GM12892 (cell line): ENCODE data around the gene TPCN1.

Experiments used
- DNase-seq: peaks from one replicate; pipeline ENCODE4 v3.0.0; 2011; ENCODE audit not compliant: insufficient read length
- FAIRE-seq: peaks from 2 replicates; lab custom pipeline; 2011; peaks lifted over from hg19 to GRCh38; lab: Jason Lieb, UNC
- POLR2A ChIP-seq: IDR thresholded peaks from 2 replicates; pipeline ENCODE4 v1.6.1; 2011; ENCODE audit warnings: low read depth, low read length, control low read depth
- POLR2AphosphoS5 ChIP-seq: IDR thresholded peaks from 2 replicates; pipeline ENCODE4 v1.6.1; 2011; ENCODE audit warnings: low read depth, low read length, control low read depth
- TAF1 ChIP-seq: IDR thresholded peaks from 2 replicates; pipeline ENCODE4 v1.6.1; 2011; ENCODE audit warnings: low read depth, mild to moderate bottlenecking, control low read depth, low read length, borderline replicate concordance

The TPCN1 gene

DNA sequence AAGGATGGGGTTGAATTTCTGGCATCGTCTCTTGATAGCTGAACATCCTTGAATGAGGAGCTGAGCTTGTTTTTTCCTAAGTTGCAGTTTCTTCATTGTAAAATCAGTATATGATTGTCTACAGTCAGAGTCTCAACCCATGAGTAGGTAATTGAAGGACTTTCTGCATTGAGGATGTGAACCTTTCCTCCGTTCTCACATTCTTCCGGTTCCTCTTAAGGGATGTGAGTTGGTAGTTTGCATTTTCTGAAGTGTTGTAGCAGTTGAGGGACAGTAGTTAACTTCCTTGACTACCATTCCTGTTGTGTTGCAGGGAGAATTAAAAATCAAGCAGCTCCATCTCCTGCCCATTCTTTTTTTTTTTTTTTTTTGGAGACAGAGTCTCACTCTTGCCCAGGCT, 19.1 kb downstream of the TPCN1 start:
- no peak for DNase-seq
- FAIRE-seq, result no peak
- TF ChIP-seq TAF1, result no peak
- no peak for TF ChIP-seq POLR2AphosphoS5
- TF ChIP-seq POLR2A, result no peak

DNA sequence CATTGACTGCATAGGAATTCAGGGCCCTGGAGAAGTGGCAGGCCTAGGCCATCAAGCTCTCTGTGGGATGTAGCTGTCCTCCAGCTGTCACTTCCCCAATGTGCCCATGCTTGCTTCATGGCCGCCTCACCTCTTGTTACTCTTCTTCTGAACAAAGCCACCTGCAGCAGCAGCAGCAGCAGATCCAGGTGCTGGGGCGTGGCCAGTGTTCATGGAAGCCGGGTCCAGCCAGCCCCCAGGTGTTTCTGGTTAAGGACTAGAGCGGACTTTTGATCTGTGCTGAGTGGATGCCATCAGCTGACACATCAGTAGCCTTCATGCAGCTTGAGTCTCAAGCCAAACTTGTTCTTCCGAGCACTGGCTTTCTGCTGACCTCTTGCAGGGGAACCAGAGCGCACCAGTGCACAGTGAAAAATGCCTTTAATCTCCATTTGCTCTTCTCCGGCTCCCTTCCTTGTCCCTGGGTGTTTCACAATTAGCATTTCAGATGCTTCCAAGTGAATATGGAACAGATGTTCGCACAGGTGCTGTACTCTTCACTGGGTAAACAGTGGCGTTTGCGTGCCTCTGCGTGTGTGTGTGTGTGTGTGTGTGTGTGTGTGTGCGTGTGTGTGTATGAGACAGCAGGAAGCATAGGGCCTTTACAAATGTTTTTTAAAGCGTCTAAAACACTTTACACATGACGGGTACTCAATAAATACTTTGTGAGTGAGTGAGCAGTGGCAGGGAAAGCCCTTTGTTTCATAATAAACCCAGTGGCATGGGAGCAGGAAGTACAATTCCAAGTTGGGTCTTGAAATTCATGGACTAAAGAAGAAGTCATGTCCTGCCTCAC, 20.1 kb downstream of the TPCN1 start:
- no peak for DNase-seq
- TF ChIP-seq POLR2A (no peak), TAF1 (no peak), POLR2AphosphoS5 (no peak)
- FAIRE-seq, result no peak

DNA sequence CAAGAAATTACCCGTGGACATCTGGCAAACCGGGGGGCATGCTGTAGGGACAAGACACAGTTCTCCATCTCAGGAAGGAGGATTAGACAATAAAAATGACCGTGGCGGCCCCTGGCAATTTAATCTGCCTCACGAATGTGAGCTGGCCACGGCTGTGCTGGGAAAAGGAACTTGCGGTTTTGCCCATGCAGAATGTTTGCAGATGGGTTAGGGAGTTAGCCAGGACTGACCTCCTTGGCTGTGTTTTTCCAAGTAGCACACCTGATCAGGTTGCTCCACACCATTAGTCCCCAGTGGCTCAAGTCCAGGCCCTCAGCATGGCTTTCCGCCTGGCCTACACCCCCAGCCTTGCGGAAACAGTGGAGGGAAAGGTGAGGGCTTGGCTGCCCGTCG, 20.8 kb downstream of the TPCN1 start:
- DNase-seq, result no peak
- no peak for TF ChIP-seq TAF1
- no peak for TF ChIP-seq POLR2AphosphoS5
- no peak for TF ChIP-seq POLR2A
- FAIRE-seq, result no peak

DNA sequence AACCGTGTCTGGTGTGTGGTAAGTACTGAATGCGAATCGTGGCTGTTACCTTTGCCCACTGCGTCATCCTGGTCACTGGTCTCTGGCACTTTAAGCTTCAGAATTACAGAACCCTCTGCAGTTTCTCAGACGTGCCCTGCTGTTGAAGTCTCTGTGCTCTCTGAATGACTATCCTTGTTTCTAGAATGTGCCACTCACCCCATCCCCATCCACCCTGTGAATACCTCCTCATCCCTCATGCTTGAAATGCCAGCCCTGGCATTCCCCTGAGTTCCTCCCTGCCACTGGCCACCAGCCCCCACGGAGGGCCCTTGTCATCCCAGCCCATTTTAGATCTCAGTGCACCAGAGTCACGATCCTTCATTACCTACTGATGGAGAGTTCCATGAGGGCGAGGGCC, 21.3 kb downstream of the TPCN1 start:
- no peak for FAIRE-seq
- no peak for DNase-seq
- TF ChIP-seq POLR2A, result no peak
- no peak for TF ChIP-seq TAF1
- no peak for TF ChIP-seq POLR2AphosphoS5

DNA sequence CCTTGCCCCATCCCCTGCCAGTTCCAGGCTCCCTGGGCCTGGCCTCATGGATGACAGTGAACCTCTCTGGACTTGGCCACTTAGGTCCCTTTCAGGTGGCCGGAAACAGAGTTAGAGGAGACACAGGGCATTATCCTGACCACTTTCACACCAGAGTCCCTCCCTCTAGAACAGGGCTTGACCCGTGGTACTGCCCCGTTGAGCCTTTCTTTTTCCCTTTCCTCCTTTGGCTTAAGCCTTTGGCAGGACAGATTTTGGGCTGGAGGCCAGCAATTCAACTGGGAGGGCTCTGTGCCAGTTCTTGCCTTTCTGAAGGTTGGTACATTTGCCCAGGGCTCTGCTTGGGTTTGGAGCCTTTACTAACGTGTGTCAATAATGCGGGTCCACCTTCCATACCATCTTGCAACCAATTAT, 22.8 kb downstream of the TPCN1 start:
- DNase-seq, result no peak
- FAIRE-seq, result no peak
- no peak for TF ChIP-seq TAF1
- no peak for TF ChIP-seq POLR2AphosphoS5
- no peak for TF ChIP-seq POLR2A

DNA sequence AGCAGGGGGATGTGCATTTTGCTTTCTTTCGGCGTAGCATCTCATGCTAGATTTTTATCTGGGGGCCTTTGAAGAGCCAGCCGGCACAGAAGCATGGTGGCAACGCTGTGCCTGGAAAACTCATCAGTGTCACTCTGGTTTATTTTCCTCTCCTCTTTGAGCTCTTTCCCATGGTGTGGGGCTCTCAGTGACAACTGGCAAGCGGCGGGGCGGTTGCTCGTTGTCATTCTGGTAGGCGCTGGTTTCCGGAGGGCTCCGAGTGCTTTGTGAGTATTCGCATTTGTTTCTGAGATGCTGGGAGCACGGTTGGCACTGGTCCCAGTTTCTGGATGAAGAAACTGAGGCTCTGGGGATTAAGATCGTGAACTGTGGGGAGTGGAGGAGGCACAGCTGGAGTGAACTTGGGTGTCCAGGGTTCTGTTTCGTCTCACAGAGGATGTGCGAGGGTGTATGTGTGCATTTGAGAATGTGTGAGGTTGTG, 23.3 kb downstream of the TPCN1 start:
- TF ChIP-seq TAF1 (no peak), POLR2A (no peak), POLR2AphosphoS5 (no peak)
- no peak for FAIRE-seq
- DNase-seq, result no peak

DNA sequence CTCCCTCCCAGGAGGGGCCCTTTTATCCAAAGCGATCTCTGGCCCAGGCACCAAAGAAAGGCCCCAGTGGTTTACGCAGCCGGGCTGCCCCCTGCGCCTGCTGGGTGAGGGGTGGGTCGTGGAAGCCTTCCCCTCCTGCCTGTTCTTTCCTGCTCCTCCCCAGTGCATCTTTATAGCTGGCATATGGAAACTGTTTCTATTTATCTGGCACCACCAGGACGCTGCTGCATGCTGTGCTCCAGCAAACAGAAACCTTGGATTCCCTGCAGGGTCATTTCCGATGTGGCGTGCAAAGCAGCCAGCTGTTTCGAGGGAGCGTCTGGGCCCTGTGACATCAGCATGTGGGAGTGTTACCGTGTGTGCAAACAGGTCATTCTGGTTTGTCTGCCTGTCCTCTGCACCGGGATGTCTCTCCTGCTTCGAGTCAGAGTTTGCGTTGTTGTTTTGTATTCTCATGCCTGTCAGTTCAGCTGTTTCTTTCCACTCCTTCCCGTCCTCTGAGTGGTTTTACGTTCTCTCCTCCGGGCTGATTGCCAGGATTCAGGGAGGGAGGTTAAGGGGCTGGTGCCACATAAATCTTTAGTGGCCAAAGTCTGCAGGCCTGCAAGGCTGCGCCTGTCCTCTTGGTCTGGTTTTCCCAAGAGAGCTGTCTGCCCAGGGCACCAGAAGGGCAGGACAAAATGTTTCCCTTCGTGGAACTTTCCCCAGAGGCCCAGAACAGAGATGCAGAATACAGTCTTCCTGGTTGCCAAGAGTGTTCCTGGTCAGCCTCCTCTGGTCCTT, 24.6 kb downstream of the TPCN1 start:
- DNase-seq (no peak), FAIRE-seq (no peak)
- TF ChIP-seq POLR2AphosphoS5 (no peak), POLR2A (no peak), TAF1 (no peak)

DNA sequence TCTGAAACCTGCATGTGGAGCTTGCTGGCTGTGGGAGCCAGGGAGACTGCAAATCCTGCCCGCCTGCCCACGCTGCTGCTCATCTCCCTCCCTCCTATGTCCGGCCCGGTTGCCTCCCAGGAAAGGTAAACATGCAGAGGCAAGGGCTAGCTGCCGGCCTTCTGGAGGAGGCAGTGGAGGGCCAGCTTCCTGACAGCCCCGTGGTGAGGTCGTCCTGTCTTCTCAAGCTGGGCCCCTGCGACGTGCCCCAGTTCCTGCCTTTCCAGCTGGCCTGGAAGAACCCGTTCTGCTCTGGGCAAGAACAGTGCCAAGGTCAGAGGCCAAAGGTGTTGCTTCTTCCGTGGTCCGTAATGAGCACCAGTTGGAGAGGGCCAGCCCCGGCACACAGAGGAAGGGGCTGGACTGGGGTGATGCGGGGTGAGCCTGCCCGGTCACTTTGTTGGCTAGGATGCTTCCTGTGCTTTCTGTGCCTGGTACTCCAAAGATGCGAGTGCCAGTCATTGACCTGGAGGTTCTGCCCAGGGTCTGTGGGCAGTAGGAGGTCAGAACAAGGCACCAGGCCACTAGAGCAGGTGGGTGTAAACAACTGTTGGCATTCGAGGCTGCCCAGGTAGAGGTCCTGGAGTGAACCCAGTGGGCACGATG, 25.3 kb downstream of the TPCN1 start:
- FAIRE-seq (no peak), DNase-seq (no peak)
- TF ChIP-seq TAF1 (no peak), POLR2AphosphoS5 (no peak), POLR2A (no peak)

DNA sequence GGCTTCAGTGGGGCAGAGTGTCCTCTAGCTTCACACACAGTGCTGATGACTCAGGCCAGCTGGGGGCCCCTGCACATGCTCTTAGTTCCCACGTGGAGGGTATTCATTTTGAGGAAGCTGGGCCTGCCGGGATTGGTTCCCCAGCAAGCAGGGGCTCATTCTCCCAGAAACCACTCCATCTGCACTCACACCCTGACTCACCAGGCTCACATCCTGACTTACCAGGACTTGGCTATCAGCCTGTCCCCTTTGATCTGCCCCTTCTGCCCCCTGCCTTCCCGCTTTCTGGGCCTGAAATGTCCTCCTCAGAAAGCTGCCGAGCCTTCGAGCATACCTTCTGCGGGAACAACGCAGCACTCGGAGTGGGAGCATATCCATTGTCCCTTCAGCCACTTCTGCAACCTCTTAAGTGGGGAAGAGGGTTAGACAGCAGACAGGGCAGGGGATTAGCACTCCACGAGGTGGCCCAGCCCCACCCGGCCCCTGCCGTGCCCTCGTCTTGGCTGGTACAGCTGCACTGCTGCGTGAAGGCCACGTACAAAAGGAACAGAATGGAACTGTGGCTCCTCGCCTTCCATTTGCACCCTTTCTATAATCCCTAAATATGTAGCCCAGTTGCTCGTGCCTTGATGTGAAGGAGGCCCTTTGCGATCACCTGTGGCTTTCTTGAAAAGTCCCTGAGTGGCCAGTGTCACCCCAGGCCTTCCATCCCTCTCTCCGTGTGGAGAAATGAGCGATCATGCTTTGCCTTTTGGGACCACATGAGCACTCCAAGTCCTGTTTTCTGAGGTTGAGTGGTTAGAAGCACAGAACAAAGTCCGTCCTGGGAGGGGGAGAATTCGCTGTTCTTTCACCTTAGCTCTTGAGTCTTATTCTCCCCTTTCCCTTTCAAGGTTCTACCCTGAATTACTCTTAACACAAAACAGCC, 26.1 kb downstream of the TPCN1 start:
- DNase-seq, result no peak
- no peak for TF ChIP-seq POLR2A
- TF ChIP-seq TAF1, result no peak
- TF ChIP-seq POLR2AphosphoS5, result no peak
- FAIRE-seq, result no peak

DNA sequence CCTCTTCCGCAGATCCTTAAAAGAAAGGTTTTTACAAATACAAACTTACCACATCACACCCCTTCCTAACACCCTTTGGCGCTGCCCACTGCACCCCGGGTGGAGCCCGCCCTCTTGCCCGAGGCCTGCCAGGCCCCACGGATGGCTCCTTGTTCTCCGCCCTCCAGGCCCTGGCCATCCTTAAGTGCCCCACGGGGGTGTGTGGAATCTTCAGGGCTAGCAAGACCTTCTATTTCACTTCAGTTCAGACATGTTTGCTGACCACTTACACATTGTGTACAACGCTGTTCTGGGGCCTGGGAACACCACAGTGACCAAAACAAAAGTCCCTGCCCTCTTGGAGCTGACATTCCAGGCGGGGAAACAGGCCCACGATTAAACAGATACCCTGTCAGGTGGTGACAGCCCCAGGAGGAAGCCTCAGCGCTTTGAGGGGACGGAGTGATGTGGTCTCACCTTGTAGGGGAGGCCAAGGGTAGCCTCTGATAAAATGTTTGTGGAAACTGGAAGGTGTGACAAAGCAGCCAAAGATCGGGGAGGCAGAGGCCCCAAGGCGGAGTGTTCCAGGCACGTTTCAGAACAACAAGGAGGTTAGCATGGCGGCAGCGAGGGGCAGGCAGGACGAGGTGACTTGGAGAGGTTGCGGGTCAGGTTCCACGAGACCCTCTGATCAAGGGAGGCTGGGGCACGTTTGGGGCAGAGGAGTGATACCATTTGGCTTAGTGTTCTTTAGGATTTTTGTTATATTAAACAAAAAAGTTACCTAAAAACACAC, 27.0 kb downstream of the TPCN1 start:
- FAIRE-seq (no peak), DNase-seq (no peak)
- TF ChIP-seq TAF1 (no peak), POLR2A (no peak), POLR2AphosphoS5 (no peak)
